HCEC 1CT (cell line): ENCODE data around the gene THOC6.
"Not testable (repeated sequence)": the region's sequence is repeated elsewhere in the genome, so short reads cannot be mapped to it uniquely, and the experiment has no call there.

Experiments used
- DNase-seq: peaks from one replicate; pipeline ENCODE4 v3.0.0-alpha.2; 2017

The THOC6 gene

GRCh38 chr16:3075946-3076345, 52.1 kb downstream of the THOC6 start:
- DNase-seq, result not testable (repeated sequence)

GRCh38 chr16:3076577-3076976, 52.7 kb downstream of the THOC6 start:
- no peak for DNase-seq
